ENCODE measurements around the gene SLC29A1.

GRCh38 chr6:44201638-44202303, 21.6 kb upstream of the SLC29A1 start:
- TF ChIP-seq CTCF (IDR thresholded peaks at IDR 0.05) (no peak), MYC (IDR thresholded peaks at IDR 0.05; ENCODE audit: borderline replicate concordance, low read length) (no peak)
